ENCODE measurements around the gene LPCAT2. TPM values are rescaled to one million over a fixed set of nuclear protein-coding genes. Genes with fewer than 3 reads are reported as not detected.

LPCAT2 gene
- total and polyA plus RNA-seq, 2 of the 13 experiments (the other 11 are each of a cell fraction or from before 2014, with no cell fraction given): 9.9 to 17.6 TPM

- TF ChIP-seq, protein P1, sequence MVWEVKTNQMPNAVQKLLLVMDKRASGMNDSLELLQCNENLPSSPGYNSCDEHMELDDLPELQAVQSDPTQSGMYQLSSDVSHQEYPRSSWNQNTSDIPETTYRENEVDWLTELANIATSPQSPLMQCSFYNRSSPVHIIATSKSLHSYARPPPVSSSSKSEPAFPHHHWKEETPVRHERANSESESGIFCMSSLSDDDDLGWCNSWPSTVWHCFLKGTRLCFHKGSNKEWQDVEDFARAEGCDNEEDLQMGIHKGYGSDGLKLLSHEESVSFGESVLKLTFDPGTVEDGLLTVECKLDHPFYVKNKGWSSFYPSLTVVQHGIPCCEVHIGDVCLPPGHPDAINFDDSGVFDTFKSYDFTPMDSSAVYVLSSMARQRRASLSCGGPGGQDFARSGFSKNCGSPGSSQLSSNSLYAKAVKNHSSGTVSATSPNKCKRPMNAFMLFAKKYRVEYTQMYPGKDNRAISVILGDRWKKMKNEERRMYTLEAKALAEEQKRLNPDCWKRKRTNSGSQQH (CRISPR knock-in tag; IDR thresholded peaks at IDR 0.05; ENCODE audit: low read depth): no peak
- TF ChIP-seq GFI1 (CRISPR knock-in tag; IDR thresholded peaks at IDR 0.05; ENCODE audit: borderline replicate concordance) (no peak), ZFP41 (CRISPR knock-in tag; IDR thresholded peaks at IDR 0.05; ENCODE audit: borderline replicate concordance) (no peak), ZNF143 (CRISPR knock-in tag; IDR thresholded peaks at IDR 0.05) (no peak), PBX2 (CRISPR knock-in tag; IDR thresholded peaks at IDR 0.05) (no peak), STAT6 (CRISPR knock-in tag; IDR thresholded peaks at IDR 0.05; ENCODE audit: borderline replicate concordance) (no peak), BHLHE40 (IDR thresholded peaks at IDR 0.05; ENCODE audit: low read length) (no peak), ZNF225 (CRISPR knock-in tag; IDR thresholded peaks at IDR 0.05) (no peak), ZNF263 (CRISPR knock-in tag; IDR thresholded peaks at IDR 0.05) (peak; percentile 49; the same call in 1 of the 2 replicates), RERE (CRISPR knock-in tag; IDR thresholded peaks at IDR 0.05; ENCODE audit: low read depth) (no peak), PPARG (CRISPR knock-in tag; conservative IDR thresholded peaks at IDR 0.05) (no peak), ZNF547 (CRISPR knock-in tag; IDR thresholded peaks at IDR 0.05) (0 out of 2 replicates have a peak, but pooled peaks have one; percentile 41), ZBTB38 (CRISPR knock-in tag; IDR thresholded peaks at IDR 0.05) (no peak), TMF1 (CRISPR knock-in tag; IDR thresholded peaks at IDR 0.05; ENCODE audit: low read depth) (no peak), ARHGAP35 (CRISPR knock-in tag; IDR thresholded peaks at IDR 0.05; ENCODE audit: borderline replicate concordance) (no peak), SYNCRIP (IDR thresholded peaks at IDR 0.05; ENCODE audit: insufficient read depth, low read depth, low read length) (no peak)
These were observed at the start of gene LPCAT2 (continued) for GRCh38 chr16:55508941-55509931.

Data from HepG2 (cell line).